Superior temporal gyrus (tissue), 1 donor: Measurements from ENCODE around the gene FBXO21.
"Not testable (repeated sequence)": the region's sequence is repeated elsewhere in the genome, so short reads cannot be mapped to it uniquely, and the experiment has no call there.

Experiments used
- DNase-seq: peaks from one replicate; pipeline ENCODE4 v3.0.0-alpha.2; 2016; ENCODE audit errors: extremely low spot score

FBXO21 gene

DNA sequence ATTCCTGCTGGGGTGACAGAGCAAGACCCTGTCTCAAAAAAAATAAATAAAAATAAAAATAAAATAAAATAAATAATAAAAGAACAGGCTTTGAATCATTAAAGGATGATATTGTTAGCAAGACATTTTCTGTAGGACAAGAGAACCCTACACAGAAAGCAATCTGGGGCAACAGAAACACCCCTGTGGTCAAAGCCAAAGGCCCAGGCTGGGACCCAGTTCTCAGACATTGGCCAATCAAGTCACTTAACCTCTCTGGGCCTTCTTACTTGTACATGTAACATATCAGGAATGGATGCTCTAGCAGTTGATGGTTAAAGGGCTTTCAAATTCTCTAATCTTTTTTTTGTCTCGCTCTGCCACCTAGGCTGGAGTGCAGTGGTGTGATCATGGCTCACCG lies 55.5 kb downstream of the FBXO21 start:
- no peak for DNase-seq

GRCh38 chr12:117134059-117134458 lies 56.2 kb downstream of the FBXO21 start:
- DNase-seq = no peak

DNA sequence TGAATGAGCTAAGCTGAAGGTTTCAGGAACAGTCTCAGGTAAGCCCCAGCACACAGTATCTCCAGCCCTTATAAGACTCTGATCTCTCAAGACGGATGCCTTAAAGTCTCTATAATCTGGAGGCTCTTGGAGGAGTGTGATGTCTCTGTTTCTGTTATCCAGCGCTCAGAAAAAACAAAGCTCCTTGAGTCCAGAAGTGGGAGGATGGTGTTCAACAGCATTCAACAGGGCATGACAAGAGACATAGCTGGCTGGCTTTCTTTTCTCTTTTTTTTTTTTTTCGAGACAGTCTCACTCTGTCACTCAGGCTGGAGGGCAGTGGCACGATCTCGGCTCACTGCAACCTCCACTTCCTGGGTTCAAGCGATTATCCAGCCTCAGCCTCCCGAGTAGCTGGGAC lies 59.5 kb downstream of the FBXO21 start:
- no peak for DNase-seq

DNA sequence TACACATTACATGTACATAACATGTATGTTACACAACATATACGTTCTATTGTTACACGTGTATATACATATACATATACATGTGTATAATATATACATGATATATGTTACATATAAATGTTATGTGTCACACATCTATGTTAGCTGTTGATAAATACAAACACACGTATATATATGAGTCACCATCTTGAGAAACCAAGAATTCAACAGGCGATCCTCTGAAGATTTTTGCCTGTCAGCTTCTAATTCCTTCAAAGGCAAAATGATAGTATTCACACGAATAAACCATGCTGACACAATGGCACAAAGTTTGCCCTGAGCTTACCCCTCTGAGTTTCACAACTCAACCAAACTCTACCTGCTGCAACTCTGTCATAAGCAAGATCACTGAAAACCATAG lies 60.9 kb downstream of the FBXO21 start:
- no peak for DNase-seq

GRCh38 chr12:117127933-117128823 lies 62.1 kb downstream of the FBXO21 start:
- no peak for DNase-seq

DNA sequence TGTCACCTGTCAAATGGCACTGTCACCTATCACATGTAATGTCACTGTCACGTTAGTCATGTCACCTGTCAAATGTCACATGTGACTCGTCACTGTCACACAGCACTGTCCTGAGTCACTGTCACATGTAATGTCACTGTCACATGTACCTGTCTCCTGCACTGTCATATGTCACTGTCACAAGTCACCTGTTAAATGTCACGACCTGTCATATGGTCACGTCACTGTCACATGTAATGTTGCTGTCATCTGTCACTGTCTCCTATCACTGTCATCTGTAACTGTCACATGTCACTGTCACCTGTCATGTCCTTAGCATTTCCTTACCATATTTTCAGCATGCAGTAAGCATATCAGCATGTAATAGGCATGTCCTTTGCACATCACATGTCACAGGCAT lies 63.9 kb downstream of the FBXO21 start:
- no peak for DNase-seq

DNA sequence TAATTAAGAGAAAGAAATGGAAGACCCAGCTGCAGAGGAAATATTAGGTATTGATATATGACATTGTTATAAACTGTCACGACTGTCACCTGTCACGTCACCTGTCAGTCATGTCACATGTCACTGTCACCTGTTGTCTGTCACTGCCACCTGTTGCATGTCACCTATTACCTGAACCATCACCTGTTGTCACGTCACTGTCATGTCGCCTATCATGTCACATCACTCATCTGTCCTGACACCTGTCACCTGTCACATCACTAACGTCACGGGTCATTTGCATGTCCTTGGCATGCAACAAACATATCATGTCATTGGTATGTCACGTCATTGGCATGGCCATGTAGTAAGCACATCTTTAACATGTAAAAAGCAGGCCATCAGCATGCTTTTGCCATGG lies 64.5 kb downstream of the FBXO21 start:
- no peak for DNase-seq

GRCh38 chr12:117125272-117125613 lies 65.0 kb downstream of the FBXO21 start:
- DNase-seq = peak; percentile 59

GRCh38 chr12:117124421-117125271 lies 65.6 kb downstream of the FBXO21 start:
- DNase-seq = peak; percentile 56

- DNase-seq = no peak
Observed at GRCh38 chr12:117121441-117121840, 68.8 kb downstream of the FBXO21 start.

GRCh38 chr12:117120787-117121186 lies 69.5 kb downstream of the FBXO21 start:
- peak; percentile 57 for DNase-seq

GRCh38 chr12:117119592-117120198 lies 70.6 kb downstream of the FBXO21 start:
- no peak for DNase-seq

GRCh38 chr12:117118838-117119591 lies 71.3 kb downstream of the FBXO21 start:
- peak; percentile 64 for DNase-seq

- DNase-seq = no peak
Observed at GRCh38 chr12:117114784-117115183, 75.5 kb downstream of the FBXO21 start.

DNA sequence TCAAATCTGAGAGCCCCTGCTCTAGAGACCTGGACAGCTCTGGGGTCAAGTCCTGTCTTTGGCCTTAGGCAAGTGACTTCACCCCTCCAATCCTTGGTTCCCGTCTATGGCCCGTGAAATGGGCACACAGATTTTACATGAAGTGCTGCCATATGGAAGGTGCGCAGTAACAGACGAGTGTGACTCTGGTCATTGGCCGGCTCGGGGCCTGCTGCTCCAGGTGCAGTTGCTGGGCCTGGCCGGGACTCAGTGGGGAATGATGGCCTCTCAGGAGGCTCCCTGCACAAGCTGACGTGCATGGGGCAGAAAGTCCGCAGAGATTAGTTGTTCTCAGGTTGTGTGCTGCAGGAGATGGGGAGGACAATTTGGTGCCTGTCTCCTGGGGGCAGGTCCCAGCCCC lies 77.0 kb downstream of the FBXO21 start:
- no peak for DNase-seq

GRCh38 chr12:117111821-117112595 lies 78.3 kb downstream of the FBXO21 start:
- DNase-seq = no peak

GRCh38 chr12:117111386-117111785 lies 78.9 kb downstream of the FBXO21 start:
- no peak for DNase-seq

DNA sequence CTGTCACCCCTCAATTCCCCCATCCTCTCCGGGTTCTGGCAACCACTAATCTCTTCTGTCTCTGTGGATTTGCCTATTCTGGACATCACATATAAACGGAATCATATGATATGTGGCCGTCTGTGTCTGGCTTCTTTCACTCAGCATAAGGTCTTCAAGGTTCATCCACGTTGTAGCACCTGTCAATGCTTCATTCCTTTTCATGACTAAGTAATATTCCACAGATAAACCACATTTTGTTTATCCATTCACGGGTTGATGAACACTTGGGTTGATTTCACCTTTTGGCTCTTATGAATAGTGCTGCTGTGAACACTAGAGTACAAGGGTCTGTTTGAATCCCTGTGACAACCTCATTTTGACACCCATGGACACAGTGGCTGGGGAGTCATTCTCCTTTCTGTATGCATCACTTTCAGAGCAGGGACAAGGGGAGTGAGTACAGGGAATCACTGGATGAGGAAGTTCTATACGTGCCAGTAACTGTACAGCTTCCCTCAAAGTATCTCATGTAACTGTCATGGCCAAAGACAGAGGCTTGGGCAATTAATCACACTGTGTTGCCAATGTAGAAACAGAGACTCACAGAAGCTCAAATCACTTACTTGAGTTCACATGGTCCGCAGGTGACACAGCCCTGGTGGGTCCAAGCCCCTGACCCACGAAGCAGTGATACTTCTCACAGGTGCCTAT lies 80.2 kb downstream of the FBXO21 start:
- no peak for DNase-seq

- DNase-seq = no peak
Observed at GRCh38 chr12:117105902-117106301, 84.4 kb downstream of the FBXO21 start.

DNA sequence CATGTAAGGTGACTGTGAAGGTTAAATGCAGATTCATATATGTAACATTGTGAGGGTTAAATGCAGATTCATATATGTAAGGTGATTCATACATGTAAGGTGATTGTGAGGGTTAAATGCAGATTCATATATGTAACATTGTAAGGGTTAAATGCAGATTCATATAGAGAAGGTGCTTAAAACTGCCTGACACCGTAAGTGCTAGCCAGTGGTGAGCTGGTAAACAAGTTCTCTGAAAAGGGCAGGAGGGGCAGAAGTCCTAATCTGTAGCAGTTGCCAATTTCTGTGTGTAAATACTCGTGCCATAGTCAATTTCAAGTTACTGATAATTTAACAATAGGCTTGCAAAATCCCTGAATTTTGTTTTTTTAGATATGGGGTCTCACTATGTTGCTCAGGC lies 86.3 kb downstream of the FBXO21 start:
- not testable (repeated sequence) for DNase-seq
